Lung (tissue), 12 donors: Measurements from ENCODE around the gene PRKCQ. TPM values are rescaled to one million over a fixed set of nuclear protein-coding genes. Genes with fewer than 3 reads are reported as not detected.

Source experiments
- ATAC-seq: fragments of 200-7000 bp; cut with Tn5 transposase; one replicate; pipeline ENCODE4 v1.9.1; 2020; ENCODE audit warnings: moderate number of reproducible peaks; ENCODE audit not compliant: insufficient read depth, low FRiP score
- DNase-seq, 3 donors: peaks; one replicate each; pipeline ENCODE4 v3.0.0-alpha.2; 2013 to 2017
- H3K27ac ChIP-seq, 2 donors: one replicate each; pipeline ENCODE4 v1.5.1; 2013; ENCODE audit warnings: mild to moderate bottlenecking in 2 of 2, moderate library complexity in 2 of 2, control low read depth in 1 of 2, inconsistent platforms in 1 of 2, low read depth in 1 of 2, low read length in 1 of 2
- H3K27me3 ChIP-seq, 3 donors: one replicate each; pipeline ENCODE4 v1.5.1; 2013; ENCODE audit warnings: low read length in 2 of 3; ENCODE audit not compliant: control insufficient read depth in 3 of 3, insufficient read depth in 3 of 3
- H3K36me3 ChIP-seq, 4 donors: one replicate each; pipeline ENCODE4 v1.5.1; 2013; ENCODE audit warnings: low read length in 4 of 4, mild to moderate bottlenecking in 1 of 4, moderate library complexity in 1 of 4; ENCODE audit not compliant: control insufficient read depth in 4 of 4, insufficient read depth in 4 of 4
- H3K4me1 ChIP-seq, 5 donors: one replicate each; pipeline ENCODE4 v1.5.1; 2013; ENCODE audit warnings: low read length in 5 of 5, mild to moderate bottlenecking in 2 of 5, moderate library complexity in 1 of 5; ENCODE audit not compliant: control insufficient read depth in 5 of 5, insufficient read depth in 5 of 5
- H3K4me3 ChIP-seq: one replicate; pipeline ENCODE4 v1.5.1; 2013; ENCODE audit warnings: mild to moderate bottlenecking, control low read depth, moderate library complexity
- H3K9ac ChIP-seq, 2 donors: one replicate each; pipeline ENCODE4 v1.5.1; 2013; ENCODE audit warnings: low read length in 2 of 2, control low read depth in 1 of 2; ENCODE audit not compliant: insufficient read depth in 1 of 2
- H3K9me3 ChIP-seq, 4 donors: one replicate each; pipeline ENCODE4 v1.5.1; 2013; ENCODE audit warnings: low read length in 3 of 4, mild to moderate bottlenecking in 1 of 4, moderate library complexity in 1 of 4; ENCODE audit not compliant: control insufficient read depth in 4 of 4, insufficient read depth in 3 of 4
- CTCF ChIP-seq: IDR thresholded peaks from 2 replicates; pipeline ENCODE4 v1.5.1; 2012; ENCODE audit warnings: mild to moderate bottlenecking; ENCODE audit errors: control extremely low read depth, extremely low read depth
- WGBS, 2 donors: extraction: QIAGEN DNeasy Blood & Tissue Kit; methylation state at CpG; one replicate each; pipeline ENCODE4 v1.1.7; 2013; 5-methylcytosine and 5-hydroxymethylcytosine counted together
- polyA plus RNA-seq, 2 donors: library from polyadenylated mRNA; stranded (reverse); fragments of 200-250 nt; gene quantifications; one replicate each; pipeline ENCODE4 v1.2.1, GENCODE V29; 2013
- total RNA-seq, 2 donors: library from RNA; depleted of rRNA in 1 of 2; stranded (reverse); fragments of >200 nt in 1 of 2; gene quantifications; one replicate each; pipeline ENCODE4 v1.2.1, GENCODE V29; 2014 to 2021
- donor health status: control.
- donor health status: control.
- donor health status: Bipolar disorder and iron deficiency.
- donor health status: healthy.
- donor health status: DM: yes; HTN: yes; CAD: no.

The PRKCQ gene
- total and polyA plus RNA-seq, 4 donors: 2.8 to 9.1 (median 7.2) TPM

GRCh38 chr10:6409971-6410643, 170.0 kb downstream of the PRKCQ start:
- Histone ChIP-seq H3K9ac (no peak overlapping the region), H3K27me3 (no peaks in the 10 kb centered on the region), H3K9me3 (peaks cover 0 to 3% (median 0%) of the 10 kb centered on the region in 4 donors), H3K4me3 (no peak overlapping the region), H3K36me3 (no peaks in the 10 kb centered on the region), H3K27ac (peak overlapping the region; percentile 23 to 45), H3K4me1 (peaks cover 0 to 27% (median 0%) of the 10 kb centered on the region in 5 donors)
- peak; percentile 53 for ATAC-seq
- TF ChIP-seq CTCF: no peak
- peak; percentile 88 to 99 (median 98) for DNase-seq
- 15 to 34% methylated on average over 2 of the region's 2 CpGs for WGBS, 2 donors

DNA sequence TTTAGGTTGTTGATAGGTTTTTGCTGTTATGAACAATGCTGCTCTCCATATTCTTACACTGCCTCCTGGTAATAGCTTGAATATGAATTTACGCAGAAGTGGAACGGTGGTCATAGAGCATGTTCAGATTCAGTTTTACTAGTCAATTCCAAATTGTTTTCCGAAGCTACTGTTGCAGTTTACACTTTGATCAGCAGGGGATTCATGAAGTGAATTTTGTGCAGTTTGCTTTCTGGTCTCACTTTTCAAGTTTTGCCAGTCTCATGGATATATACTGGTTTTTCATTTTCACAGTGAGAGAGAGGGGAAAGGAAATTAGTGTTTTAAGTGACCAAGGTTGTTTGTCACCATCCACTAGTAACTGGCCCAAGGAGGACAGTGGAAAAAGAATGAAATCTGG, 171.3 kb downstream of the PRKCQ start:
- H3K27me3 ChIP-seq: no peaks in the 10 kb centered on the region
- H3K9me3 ChIP-seq: peaks cover 0 to 3% (median 0%) of the 10 kb centered on the region in 4 donors
- DNase-seq: no peak
- no peak overlapping the region for H3K4me3 ChIP-seq
- peaks cover 0 to 32% (median 0%) of the 10 kb centered on the region in 5 donors for H3K4me1 ChIP-seq
- 92 to 96% methylated on average over 3 of the region's 3 CpGs for WGBS, 2 donors
- no peak overlapping the region for H3K9ac ChIP-seq
- no peak overlapping the region for H3K27ac ChIP-seq
- TF ChIP-seq CTCF: no peak
- no peak for ATAC-seq
- H3K36me3 ChIP-seq: no peaks in the 10 kb centered on the region

GRCh38 chr10:6407034-6407721, 172.9 kb downstream of the PRKCQ start:
- ATAC-seq: no peak
- no peak for TF ChIP-seq CTCF
- Histone ChIP-seq H3K4me1 (peaks cover 0 to 32% (median 0%) of the 10 kb centered on the region in 5 donors), H3K9ac (no peak overlapping the region), H3K36me3 (no peaks in the 10 kb centered on the region), H3K4me3 (no peak overlapping the region), H3K9me3 (peaks cover 0 to 3% (median 0%) of the 10 kb centered on the region in 4 donors), H3K27ac (no peak overlapping the region), H3K27me3 (no peaks in the 10 kb centered on the region)
- no peak for DNase-seq
- WGBS, 2 donors: 95 to 96% methylated on average over 11 of the region's 11 CpGs
